Epithelial cell of esophagus (primary cell): ENCODE results near the gene NRG2.

Experiments used
- DNase-seq: peaks from one replicate; pipeline ENCODE4 v3.0.0; 2010; ENCODE audit warnings: low read depth
- H3K4me3 ChIP-seq: 2 replicates; pipeline ENCODE4 v1.5.1; 2011; ENCODE audit warnings: mild to moderate bottlenecking, low read length, control low read depth
- CTCF ChIP-seq: IDR thresholded peaks from 2 replicates; pipeline ENCODE4 v1.5.1; 2011; ENCODE audit warnings: low read depth, mild to moderate bottlenecking, low read length, control low read depth, inconsistent platforms; ENCODE audit not compliant: insufficient read depth; ENCODE audit errors: missing control alignments

The NRG2 gene

GRCh38 chr5:140035881-140036280 is 7.2 kb downstream of the NRG2 start:
- no peak for TF ChIP-seq CTCF
- DNase-seq = no peak
- no peak overlapping the region for H3K4me3 ChIP-seq

GRCh38 chr5:140033037-140033760 is 9.9 kb downstream of the NRG2 start:
- no peak for TF ChIP-seq CTCF
- no peak overlapping the region for H3K4me3 ChIP-seq
- DNase-seq = no peak

GRCh38 chr5:140032296-140032695 is 10.8 kb downstream of the NRG2 start:
- TF ChIP-seq CTCF = no peak
- no peak overlapping the region for H3K4me3 ChIP-seq
- DNase-seq = no peak

GRCh38 chr5:140027807-140028206 is 15.3 kb downstream of the NRG2 start:
- TF ChIP-seq CTCF = no peak
- no peak for DNase-seq
- H3K4me3 ChIP-seq = no peak overlapping the region

- no peak for TF ChIP-seq CTCF
- DNase-seq = no peak
- no peak overlapping the region for H3K4me3 ChIP-seq
Observed at GRCh38 chr5:140025736-140026135, 17.4 kb downstream of the NRG2 start.

- DNase-seq = no peak
- no peak for TF ChIP-seq CTCF
- H3K4me3 ChIP-seq = no peak overlapping the region
Observed at GRCh38 chr5:140024928-140025327, 18.2 kb downstream of the NRG2 start.

GRCh38 chr5:140023611-140024191 is 19.4 kb downstream of the NRG2 start:
- no peak for DNase-seq
- no peak overlapping the region for H3K4me3 ChIP-seq
- no peak for TF ChIP-seq CTCF
